ENCODE measurements around the gene TNFRSF1B. TPM values are rescaled to one million over a fixed set of nuclear protein-coding genes. Genes with fewer than 3 reads are reported as not detected.

Gene TNFRSF1B
- total RNA-seq, 1 experiment from 2014 or later: 1.3 TPM

GRCh38 chr1:12165342-12165741 lies 1.4 kb upstream of the TNFRSF1B start:
- no peak for DNase-seq
- Mint-ChIP-seq H3K36me3 (ENCODE audit: insufficient read depth, unreplicated experiment) (peaks cover 14% of the 10 kb centered on the region), H3K27ac (ENCODE audit: unreplicated experiment) (no peak overlapping the region), H3K4me3 (ENCODE audit: low read depth, unreplicated experiment) (no peak overlapping the region), H3K4me1 (ENCODE audit: low read depth, unreplicated experiment) (peaks cover 36% of the 10 kb centered on the region), H3K27me3 (ENCODE audit: unreplicated experiment) (no peaks in the 10 kb centered on the region), H3K9me3 (ENCODE audit: low read depth, unreplicated experiment) (no peaks in the 10 kb centered on the region)
- intact Hi-C loops (cut with micrococcal nuclease; ENCODE audit: unreplicated experiment): no loop called here
- CTCF ChIA-PET: no interaction called here
- no peak for TF ChIP-seq CTCF (IDR thresholded peaks at IDR 0.05; ENCODE audit: unreplicated experiment)
- no TSS peak for BruUV-seq (replicated peaks)

- DNase-seq: no peak
- peaks cover 19% of the 10 kb centered on the region for H3K4me1 Mint-ChIP-seq (ENCODE audit: low read depth, unreplicated experiment)
- no peak for TF ChIP-seq CTCF (IDR thresholded peaks at IDR 0.05; ENCODE audit: unreplicated experiment)
- H3K27me3 Mint-ChIP-seq (ENCODE audit: unreplicated experiment): no peaks in the 10 kb centered on the region
- no TSS peak for BruUV-seq (replicated peaks)
- H3K9me3 Mint-ChIP-seq (ENCODE audit: low read depth, unreplicated experiment): no peaks in the 10 kb centered on the region
- CTCF ChIA-PET: no interaction called here
- peak overlapping the region; percentile 56 for H3K4me3 Mint-ChIP-seq (ENCODE audit: low read depth, unreplicated experiment)
- peaks cover 8% of the 10 kb centered on the region for H3K36me3 Mint-ChIP-seq (ENCODE audit: insufficient read depth, unreplicated experiment)
- intact Hi-C loops (cut with micrococcal nuclease; ENCODE audit: unreplicated experiment): no loop called here
- no peak overlapping the region for H3K27ac Mint-ChIP-seq (ENCODE audit: unreplicated experiment)
Observed at GRCh38 chr1:12167493-12168429, 970 bp downstream of the TNFRSF1B start.

- H3K27me3 Mint-ChIP-seq (ENCODE audit: unreplicated experiment): no peaks in the 10 kb centered on the region
- CTCF ChIA-PET: no interaction called here
Observed at GRCh38 chr1:12168451-12169160, 1.8 kb downstream of the TNFRSF1B start.

More at GRCh38 chr1:12168451-12169160, 1.8 kb downstream of the TNFRSF1B start:
- no peaks in the 10 kb centered on the region for H3K9me3 Mint-ChIP-seq (ENCODE audit: low read depth, unreplicated experiment)
- peaks cover 8% of the 10 kb centered on the region for H3K36me3 Mint-ChIP-seq (ENCODE audit: insufficient read depth, unreplicated experiment)
- TF ChIP-seq CTCF (IDR thresholded peaks at IDR 0.05; ENCODE audit: unreplicated experiment): no peak
- DNase-seq: no peak
- BruUV-seq (replicated peaks): no TSS peak
- H3K4me3 Mint-ChIP-seq (ENCODE audit: low read depth, unreplicated experiment): no peak overlapping the region
- no peak overlapping the region for H3K27ac Mint-ChIP-seq (ENCODE audit: unreplicated experiment)
- peaks cover 10% of the 10 kb centered on the region for H3K4me1 Mint-ChIP-seq (ENCODE audit: low read depth, unreplicated experiment)
- intact Hi-C loops (cut with micrococcal nuclease; ENCODE audit: unreplicated experiment): no loop called here

Measured in Calu3 (cell line).